HEK293 (cell line): ENCODE results near the gene PPP1R15B.

ENCODE experiments used
- CTCF ChIA-PET: fragments of 350-600 bp; formaldehyde crosslinking; extraction: SDS; loops from one replicate; lab custom pipeline; 2021; ENCODE audit warnings: antibody characterized with exemption; lab: Yijun Ruan, JAX
- POLR2A ChIA-PET: fragments of 300-600 bp; formaldehyde crosslinking; extraction: SDS; loops from one replicate; lab custom pipeline; 2020; ENCODE audit warnings: antibody characterized with exemption, inconsistent platforms; lab: Yijun Ruan, JAX
- H3K27ac ChIP-seq: fragments of 200-500 bp; sonication (Bioruptor generic); 2 replicates; pipeline ENCODE4 v1.5.1; 2014; ENCODE audit warnings: low read depth, low read length, control low read depth, inconsistent platforms; ENCODE audit errors: extremely low read depth
- H3K36me3 ChIP-seq, 2 experiments: fragments of 200-500 bp in 1 of 2; sonication (Bioruptor generic) in 1 of 2; 1 replicate in 1 of 2; 2 replicates in 1 of 2; pipeline ENCODE4 v1.5.1; 2014 to 2017; ENCODE audit warnings: inconsistent platforms in 2 of 2, low read length in 2 of 2; ENCODE audit not compliant: control insufficient read depth in 2 of 2, insufficient read depth in 1 of 2
- H3K4me1 ChIP-seq: fragments of 200-500 bp; sonication (Bioruptor generic); 2 replicates; pipeline ENCODE4 v1.5.1; 2014; ENCODE audit warnings: mild to moderate bottlenecking, low read length, inconsistent platforms; ENCODE audit not compliant: control insufficient read depth, insufficient read depth
- H3K4me3 ChIP-seq: 2 replicates; pipeline ENCODE4 v1.5.1; 2011; ENCODE audit warnings: low read depth, mild to moderate bottlenecking, control low read depth, low read length, moderate library complexity
- H3K9me3 ChIP-seq: fragments of 200-500 bp; sonication (Bioruptor generic); 2 replicates; pipeline ENCODE4 v1.5.1; 2014; ENCODE audit warnings: low read depth, low read length, inconsistent platforms; ENCODE audit not compliant: control insufficient read depth, insufficient read depth
- ATF2 ChIP-seq: fragments of 450-650 bp; formaldehyde crosslinking; IDR thresholded peaks from 2 replicates; pipeline ENCODE4 v1.5.1; 2016; ENCODE audit warnings: missing biosample characterization, missing genetic modification characterization, low read depth
- GLIS2 ChIP-seq: fragments of 450-650 bp; formaldehyde crosslinking; IDR thresholded peaks from 2 replicates; pipeline ENCODE4 v1.5.1; 2016; ENCODE audit warnings: missing biosample characterization, missing genetic modification characterization
- MZF1 ChIP-seq: fragments of 450-650 bp; formaldehyde crosslinking; IDR thresholded peaks from 2 replicates; pipeline ENCODE4 v1.5.1; 2017; ENCODE audit warnings: missing biosample characterization, missing genetic modification characterization, borderline replicate concordance
- REPIN1 ChIP-seq: fragments of 450-650 bp; formaldehyde crosslinking; IDR thresholded peaks from 2 replicates; pipeline ENCODE4 v1.5.1; 2017; ENCODE audit warnings: missing biosample characterization, missing genetic modification characterization, low read depth
- WT1 ChIP-seq: fragments of 450-650 bp; formaldehyde crosslinking; IDR thresholded peaks from 2 replicates; pipeline ENCODE4 v1.5.1; 2016; ENCODE audit warnings: missing biosample characterization, missing genetic modification characterization
- YY1 ChIP-seq: fragments of 450-650 bp; formaldehyde crosslinking; IDR thresholded peaks from 2 replicates; pipeline ENCODE4 v1.5.1; 2018; ENCODE audit warnings: missing biosample characterization, missing genetic modification characterization
- ZNF214 ChIP-seq: fragments of 450-650 bp; formaldehyde crosslinking; IDR thresholded peaks from 2 replicates; pipeline ENCODE4 v1.5.1; 2017; ENCODE audit warnings: missing biosample characterization, mild to moderate bottlenecking, missing genetic modification characterization, borderline replicate concordance
- ZNF350 ChIP-seq: fragments of 450-650 bp; formaldehyde crosslinking; IDR thresholded peaks from 2 replicates; pipeline ENCODE4 v1.5.0; 2017; ENCODE audit warnings: missing biosample characterization, mild to moderate bottlenecking, missing genetic modification characterization
- ZNF560 ChIP-seq: fragments of 450-650 bp; formaldehyde crosslinking; IDR thresholded peaks from 2 replicates; pipeline ENCODE4 v1.5.1; 2017; ENCODE audit warnings: missing biosample characterization, missing genetic modification characterization, borderline replicate concordance
- ZNF561 ChIP-seq: fragments of 450-650 bp; IDR thresholded peaks from 2 replicates; pipeline ENCODE4 v1.5.1; 2018; ENCODE audit warnings: missing biosample characterization, missing genetic modification characterization, borderline replicate concordance
- ZNF624 ChIP-seq: fragments of 450-650 bp; formaldehyde crosslinking; IDR thresholded peaks from 2 replicates; pipeline ENCODE4 v1.5.1; 2017; ENCODE audit warnings: missing biosample characterization, missing genetic modification characterization
- ZNF677 ChIP-seq: fragments of 450-650 bp; IDR thresholded peaks from 2 replicates; pipeline ENCODE4 v1.5.0; 2018; ENCODE audit warnings: missing biosample characterization, mild to moderate bottlenecking, missing genetic modification characterization, moderate library complexity
- ZNF785 ChIP-seq: fragments of 450-650 bp; formaldehyde crosslinking; IDR thresholded peaks from 2 replicates; pipeline ENCODE4 v1.5.1; 2016; ENCODE audit warnings: missing biosample characterization, missing genetic modification characterization
- TF ChIP-seq, protein P1 (sequence below): fragments of 450-650 bp; formaldehyde crosslinking; conservative IDR thresholded peaks from 2 replicates; pipeline ENCODE4 v1.5.1; 2016; ENCODE audit warnings: low read depth, missing biosample characterization, missing genetic modification characterization
- TF ChIP-seq, protein P2 (sequence below): fragments of 450-650 bp; formaldehyde crosslinking; IDR thresholded peaks from 2 replicates; pipeline ENCODE4 v1.5.1; 2016; ENCODE audit warnings: missing biosample characterization, missing genetic modification characterization
- TF ChIP-seq, protein P3 (sequence below): IDR thresholded peaks from 2 replicates; pipeline ENCODE4 v1.6.1; 2011; ENCODE audit warnings: mild to moderate bottlenecking, low read depth, low read length, borderline replicate concordance

The PPP1R15B gene

GRCh38 chr1:204454476-204454875, 42.9 kb upstream of the PPP1R15B start:
- Histone ChIP-seq H3K36me3 (peaks cover 0 to 16% of the 10 kb centered on the region in 2 experiments; a peak in 2 of 3 replicates), H3K4me3 (no peak overlapping the region), H3K9me3 (no peaks in the 10 kb centered on the region)
- POLR2A ChIA-PET: no interaction called here
- no peak for TF ChIP-seq ZNF350
- TF ChIP-seq ZNF560 (tag by site-specific recombination): no peak
- TF ChIP-seq, protein P1, sequence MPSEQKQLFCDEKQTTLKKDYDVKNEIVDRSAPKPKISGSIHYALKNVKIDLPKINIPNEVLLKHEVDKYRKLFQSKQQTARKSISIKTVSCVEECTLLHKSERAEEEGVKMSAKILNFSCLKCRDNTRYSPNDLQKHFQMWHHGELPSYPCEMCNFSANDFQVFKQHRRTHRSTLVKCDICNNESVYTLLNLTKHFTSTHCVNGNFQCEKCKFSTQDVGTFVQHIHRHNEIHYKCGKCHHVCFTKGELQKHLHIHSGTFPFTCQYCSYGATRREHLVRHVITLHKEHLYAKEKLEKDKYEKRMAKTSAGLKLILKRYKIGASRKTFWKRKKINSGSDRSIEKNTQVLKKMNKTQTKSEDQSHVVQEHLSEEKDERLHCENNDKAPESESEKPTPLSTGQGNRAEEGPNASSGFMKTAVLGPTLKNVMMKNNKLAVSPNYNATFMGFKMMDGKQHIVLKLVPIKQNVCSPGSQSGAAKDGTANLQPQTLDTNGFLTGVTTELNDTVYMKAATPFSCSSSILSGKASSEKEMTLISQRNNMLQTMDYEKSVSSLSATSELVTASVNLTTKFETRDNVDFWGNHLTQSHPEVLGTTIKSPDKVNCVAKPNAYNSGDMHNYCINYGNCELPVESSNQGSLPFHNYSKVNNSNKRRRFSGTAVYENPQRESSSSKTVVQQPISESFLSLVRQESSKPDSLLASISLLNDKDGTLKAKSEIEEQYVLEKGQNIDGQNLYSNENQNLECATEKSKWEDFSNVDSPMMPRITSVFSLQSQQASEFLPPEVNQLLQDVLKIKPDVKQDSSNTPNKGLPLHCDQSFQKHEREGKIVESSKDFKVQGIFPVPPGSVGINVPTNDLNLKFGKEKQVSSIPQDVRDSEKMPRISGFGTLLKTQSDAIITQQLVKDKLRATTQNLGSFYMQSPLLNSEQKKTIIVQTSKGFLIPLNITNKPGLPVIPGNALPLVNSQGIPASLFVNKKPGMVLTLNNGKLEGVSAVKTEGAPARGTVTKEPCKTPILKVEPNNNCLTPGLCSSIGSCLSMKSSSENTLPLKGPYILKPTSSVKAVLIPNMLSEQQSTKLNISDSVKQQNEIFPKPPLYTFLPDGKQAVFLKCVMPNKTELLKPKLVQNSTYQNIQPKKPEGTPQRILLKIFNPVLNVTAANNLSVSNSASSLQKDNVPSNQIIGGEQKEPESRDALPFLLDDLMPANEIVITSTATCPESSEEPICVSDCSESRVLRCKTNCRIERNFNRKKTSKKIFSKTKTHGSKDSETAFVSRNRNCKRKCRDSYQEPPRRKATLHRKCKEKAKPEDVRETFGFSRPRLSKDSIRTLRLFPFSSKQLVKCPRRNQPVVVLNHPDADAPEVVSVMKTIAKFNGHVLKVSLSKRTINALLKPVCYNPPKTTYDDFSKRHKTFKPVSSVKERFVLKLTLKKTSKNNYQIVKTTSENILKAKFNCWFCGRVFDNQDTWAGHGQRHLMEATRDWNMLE (tag by site-specific recombination): no peak
- TF ChIP-seq WT1 (tag by site-specific recombination): no peak
- no peak for TF ChIP-seq ZNF561 (tag by site-specific recombination)
- no peak for TF ChIP-seq ZNF214 (tag by site-specific recombination)
- TF ChIP-seq MZF1 (tag by site-specific recombination): no peak
- TF ChIP-seq, protein P2, sequence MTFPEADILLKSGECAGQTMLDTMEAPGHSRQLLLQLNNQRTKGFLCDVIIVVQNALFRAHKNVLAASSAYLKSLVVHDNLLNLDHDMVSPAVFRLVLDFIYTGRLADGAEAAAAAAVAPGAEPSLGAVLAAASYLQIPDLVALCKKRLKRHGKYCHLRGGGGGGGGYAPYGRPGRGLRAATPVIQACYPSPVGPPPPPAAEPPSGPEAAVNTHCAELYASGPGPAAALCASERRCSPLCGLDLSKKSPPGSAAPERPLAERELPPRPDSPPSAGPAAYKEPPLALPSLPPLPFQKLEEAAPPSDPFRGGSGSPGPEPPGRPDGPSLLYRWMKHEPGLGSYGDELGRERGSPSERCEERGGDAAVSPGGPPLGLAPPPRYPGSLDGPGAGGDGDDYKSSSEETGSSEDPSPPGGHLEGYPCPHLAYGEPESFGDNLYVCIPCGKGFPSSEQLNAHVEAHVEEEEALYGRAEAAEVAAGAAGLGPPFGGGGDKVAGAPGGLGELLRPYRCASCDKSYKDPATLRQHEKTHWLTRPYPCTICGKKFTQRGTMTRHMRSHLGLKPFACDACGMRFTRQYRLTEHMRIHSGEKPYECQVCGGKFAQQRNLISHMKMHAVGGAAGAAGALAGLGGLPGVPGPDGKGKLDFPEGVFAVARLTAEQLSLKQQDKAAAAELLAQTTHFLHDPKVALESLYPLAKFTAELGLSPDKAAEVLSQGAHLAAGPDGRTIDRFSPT: no peak
- TF ChIP-seq GLIS2 (tag by site-specific recombination): no peak
- TF ChIP-seq, all 188 proteins: peak for 0
- no peak overlapping the region for H3K27ac ChIP-seq
- H3K4me1 ChIP-seq: no peaks in the 10 kb centered on the region
- CTCF ChIA-PET: interaction anchor here (0.6 to 1.3 kb wide), 3 partner anchors 8 to 338 kb away, joined by 3 to 6 read pairs (median 4); no protein-coding TSS in a partner anchor

- Histone ChIP-seq H3K9me3 (no peaks in the 10 kb centered on the region), H3K4me3 (no peak overlapping the region), H3K36me3 (peaks cover 0 to 12% of the 10 kb centered on the region in 2 experiments; a peak in 2 of 3 replicates), H3K4me1 (no peaks in the 10 kb centered on the region), H3K27ac (no peak overlapping the region)
- ChIA-PET POLR2A (no interaction called here), CTCF (interaction anchor here (0.6 to 1.7 kb wide), 3 partner anchors 22 to 1032 kb away, joined by 3 to 5 read pairs (median 4); no protein-coding TSS in a partner anchor)
- no peak for TF ChIP-seq YY1 (tag by site-specific recombination)
Observed at GRCh38 chr1:204453141-204453772, 41.6 kb upstream of the PPP1R15B start.

DNA sequence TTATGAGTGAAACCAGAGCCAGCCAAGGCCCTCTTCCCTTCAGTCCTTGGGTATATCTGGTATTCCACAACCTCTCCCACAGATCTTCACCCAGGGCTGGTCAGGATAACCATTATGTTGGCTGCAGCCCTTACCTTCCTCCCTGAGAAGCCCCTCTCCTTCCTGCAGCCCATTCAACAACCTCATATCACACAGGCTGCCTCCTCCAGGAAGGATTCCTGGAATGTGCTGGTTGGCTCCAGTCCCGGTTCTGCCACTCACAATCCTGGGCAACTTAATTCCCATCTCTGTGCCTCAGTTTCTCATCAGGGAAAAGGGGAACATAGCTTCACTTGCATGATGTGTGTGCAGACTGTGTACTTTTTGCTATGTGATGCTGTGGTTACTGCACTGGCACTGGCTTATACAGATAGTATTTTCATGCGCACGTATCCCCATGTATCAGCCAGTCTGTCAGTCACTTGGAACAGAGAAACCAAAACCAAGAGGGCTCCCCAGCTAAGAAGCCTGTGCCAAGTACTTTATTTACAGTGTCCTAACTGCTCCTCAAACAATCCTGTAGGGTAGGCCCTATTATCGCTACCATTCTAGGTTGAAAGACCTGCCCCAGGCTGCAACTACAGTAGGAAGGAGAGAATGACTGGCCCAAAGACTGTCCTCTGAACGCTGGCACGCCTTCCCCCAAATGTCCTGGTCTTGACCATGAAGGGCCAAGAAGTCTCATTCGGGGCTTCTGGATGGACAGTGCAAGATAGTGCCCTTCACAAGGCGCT, 39.9 kb upstream of the PPP1R15B start:
- POLR2A ChIA-PET: interaction anchor here (0.7 kb wide), 1 partner anchor 42 kb away, joined by 3 read pairs; no protein-coding TSS in a partner anchor
- Histone ChIP-seq H3K27ac (no peak overlapping the region), H3K9me3 (no peaks in the 10 kb centered on the region), H3K4me3 (no peak overlapping the region), H3K36me3 (peaks cover 0 to 12% of the 10 kb centered on the region in 2 experiments; a peak in 2 of 3 replicates), H3K4me1 (peaks cover 3% of the 10 kb centered on the region; the same call in 1 of the 2 replicates)
- CTCF ChIA-PET: interaction anchor here (0.6 to 10.8 kb wide), 5 partner anchors 8 to 556 kb away, joined by 3 to 314 read pairs (median 4); partner anchors contain the start of gene PIK3C2B
- TF ChIP-seq, protein P3, sequence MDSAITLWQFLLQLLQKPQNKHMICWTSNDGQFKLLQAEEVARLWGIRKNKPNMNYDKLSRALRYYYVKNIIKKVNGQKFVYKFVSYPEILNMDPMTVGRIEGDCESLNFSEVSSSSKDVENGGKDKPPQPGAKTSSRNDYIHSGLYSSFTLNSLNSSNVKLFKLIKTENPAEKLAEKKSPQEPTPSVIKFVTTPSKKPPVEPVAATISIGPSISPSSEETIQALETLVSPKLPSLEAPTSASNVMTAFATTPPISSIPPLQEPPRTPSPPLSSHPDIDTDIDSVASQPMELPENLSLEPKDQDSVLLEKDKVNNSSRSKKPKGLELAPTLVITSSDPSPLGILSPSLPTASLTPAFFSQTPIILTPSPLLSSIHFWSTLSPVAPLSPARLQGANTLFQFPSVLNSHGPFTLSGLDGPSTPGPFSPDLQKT: no peak
- TF ChIP-seq ZNF785 (tag by site-specific recombination) (no peak), ATF2 (tag by site-specific recombination) (no peak), ZNF677 (tag by site-specific recombination) (no peak), REPIN1 (tag by site-specific recombination) (no peak), ZNF624 (tag by site-specific recombination) (no peak)
